ENCODE measurements around the gene PCDH8.
"Not testable (repeated sequence)": the region's sequence is repeated elsewhere in the genome, so short reads cannot be mapped to it uniquely, and the experiment has no call there.

Gene PCDH8

DNA sequence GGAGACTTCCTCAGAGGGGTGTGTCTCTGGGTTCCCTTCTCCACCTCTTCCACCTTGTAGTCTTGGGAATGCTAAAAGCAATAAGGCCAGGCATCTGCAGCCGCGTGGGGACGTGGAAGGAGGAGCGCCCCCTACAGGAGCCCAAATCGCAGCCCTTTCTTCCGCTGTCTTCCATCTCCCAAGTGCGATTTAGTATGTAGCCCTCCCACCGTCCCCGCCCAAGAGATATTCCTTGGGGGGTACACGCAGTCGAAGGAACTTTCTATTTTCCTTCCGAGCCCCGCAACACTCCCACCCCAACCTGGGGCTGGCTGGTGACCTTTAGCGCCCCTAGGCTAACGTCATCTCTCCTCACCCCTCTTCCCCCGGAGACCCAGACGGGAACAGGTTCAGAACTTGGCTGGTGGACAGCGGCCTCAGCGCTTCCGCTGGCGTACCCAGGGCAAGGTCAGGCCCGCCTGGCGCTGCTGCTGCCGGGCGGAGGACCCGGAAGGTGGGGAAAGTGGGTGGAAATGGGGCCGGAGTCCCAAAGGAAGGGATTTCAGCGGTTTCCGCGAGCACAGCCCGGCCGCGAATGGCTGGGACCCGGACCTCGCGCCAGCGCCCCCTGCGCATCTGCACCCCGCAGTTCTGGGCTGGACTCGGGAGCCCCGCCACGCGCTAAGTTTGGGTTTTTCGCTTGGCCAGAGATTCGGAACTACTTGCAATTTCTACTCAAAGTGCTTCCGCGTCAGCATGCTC lies 2.1 kb upstream of the PCDH8 start:
- no peak for DNase-seq (ENCODE audit: low read depth in 2 of 2)

DNA sequence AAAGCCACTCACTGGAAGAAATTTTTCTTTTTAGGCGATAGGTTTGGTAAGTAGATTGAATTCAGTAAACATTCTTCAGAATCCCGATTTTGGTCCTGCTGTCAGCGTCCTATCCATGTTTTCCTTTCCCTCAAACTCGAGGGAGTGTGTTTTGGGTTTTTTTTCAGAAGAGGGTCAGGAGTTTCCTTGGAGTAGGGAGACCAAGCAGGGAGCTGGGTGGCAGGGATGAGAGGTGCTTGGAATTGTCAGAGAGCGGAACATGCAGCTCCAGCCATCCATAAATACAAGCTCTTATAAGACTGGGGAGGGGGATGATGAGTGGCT lies 1.6 kb upstream of the PCDH8 start:
- DNase-seq (ENCODE audit: low read depth in 2 of 2): no peak

DNA sequence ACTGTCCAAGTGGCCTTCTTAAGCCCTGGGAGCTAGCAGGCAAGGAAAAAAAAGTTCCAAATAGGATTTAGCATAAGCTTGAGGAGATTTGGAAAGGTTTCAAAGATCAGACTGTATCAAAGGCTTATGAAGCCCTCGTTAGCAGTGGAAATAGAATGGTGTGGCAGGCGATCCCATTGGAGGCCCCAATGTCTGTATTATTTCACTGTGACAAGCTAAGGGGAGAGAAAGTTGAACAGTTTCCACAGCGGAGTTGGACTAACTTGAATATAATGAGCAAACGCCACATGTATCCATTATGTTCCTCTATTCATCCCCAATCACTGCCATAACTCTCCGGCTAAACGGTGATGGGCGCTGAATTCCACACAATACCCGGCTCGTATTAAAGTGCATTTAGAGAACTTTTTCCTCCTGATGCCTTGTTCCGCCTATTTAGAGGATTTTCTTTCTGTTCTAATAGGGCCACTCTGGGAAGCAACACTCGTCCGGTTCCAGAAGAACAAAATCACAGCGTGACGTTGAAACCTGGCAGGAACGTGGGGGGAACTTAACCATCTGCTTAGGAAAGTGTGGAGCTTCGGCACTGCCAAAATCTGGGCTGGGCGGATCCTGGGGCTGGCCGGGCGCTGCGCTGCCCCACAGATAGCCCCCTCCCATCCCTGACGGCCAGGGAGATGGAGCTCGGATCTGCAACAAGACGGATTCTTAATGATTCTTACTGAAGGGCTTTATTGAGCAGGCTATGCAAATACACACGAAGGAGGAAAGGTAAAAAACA lies 1.0 kb upstream of the PCDH8 start:
- DNase-seq (ENCODE audit: low read depth in 2 of 2): no peak

DNA sequence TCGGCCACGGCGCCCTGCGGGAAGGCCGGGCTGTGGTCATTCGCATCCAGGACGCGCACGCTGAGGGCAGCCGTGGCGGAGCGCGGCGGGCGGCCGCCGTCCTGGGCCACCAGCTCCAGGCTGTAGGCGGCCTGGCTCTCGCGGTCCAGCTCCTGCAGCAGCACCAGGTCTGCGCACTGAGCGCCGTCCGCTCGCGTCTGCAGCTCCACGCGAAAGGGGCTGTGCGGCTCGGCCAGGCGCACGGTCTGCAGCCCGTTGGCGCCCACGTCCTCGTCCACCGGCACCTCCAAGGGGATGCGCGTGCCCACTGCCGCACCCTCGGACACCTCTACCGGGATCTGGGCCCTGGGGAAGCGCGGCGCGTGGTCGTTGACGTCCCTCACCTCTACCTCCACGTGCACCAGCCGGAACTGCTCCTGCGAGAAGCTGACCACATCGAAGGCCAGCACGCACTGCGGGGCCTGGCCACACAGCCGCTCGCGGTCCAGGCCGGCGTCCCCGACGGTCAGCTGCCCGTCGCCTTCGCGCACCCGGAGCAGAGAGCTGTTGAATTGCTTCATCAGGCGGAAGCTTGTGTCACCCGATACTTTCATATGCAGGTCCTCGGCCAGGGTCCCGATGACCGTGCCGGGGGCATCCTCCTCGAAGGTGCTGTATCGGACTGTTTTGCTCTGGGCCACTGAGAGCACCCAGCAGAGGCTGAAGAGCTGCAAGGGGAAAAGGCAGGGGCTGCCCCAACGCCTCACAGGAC lies 583 bp downstream of the PCDH8 start:
- DNase-seq (ENCODE audit: low read depth in 2 of 2): no peak

DNA sequence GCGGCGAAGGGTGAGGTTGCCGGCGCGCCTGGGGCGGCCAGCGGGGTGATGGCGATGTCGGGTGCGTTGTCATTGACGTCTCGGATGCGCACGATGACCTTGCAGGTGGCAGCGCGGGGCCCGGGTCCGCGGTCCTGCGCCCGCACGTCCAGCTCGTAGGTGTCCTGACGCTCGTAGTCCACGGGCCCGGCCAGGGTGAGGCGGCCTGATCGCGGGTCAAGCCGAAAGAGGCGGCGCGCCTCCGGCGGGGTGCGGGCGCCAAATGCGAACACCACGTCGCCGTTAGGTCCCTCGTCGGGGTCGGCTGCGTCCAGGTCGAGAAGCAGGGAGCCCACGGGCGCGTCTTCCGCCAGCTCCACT lies 1.1 kb downstream of the PCDH8 start:
- DNase-seq (ENCODE audit: low read depth in 2 of 2): no peak

DNA sequence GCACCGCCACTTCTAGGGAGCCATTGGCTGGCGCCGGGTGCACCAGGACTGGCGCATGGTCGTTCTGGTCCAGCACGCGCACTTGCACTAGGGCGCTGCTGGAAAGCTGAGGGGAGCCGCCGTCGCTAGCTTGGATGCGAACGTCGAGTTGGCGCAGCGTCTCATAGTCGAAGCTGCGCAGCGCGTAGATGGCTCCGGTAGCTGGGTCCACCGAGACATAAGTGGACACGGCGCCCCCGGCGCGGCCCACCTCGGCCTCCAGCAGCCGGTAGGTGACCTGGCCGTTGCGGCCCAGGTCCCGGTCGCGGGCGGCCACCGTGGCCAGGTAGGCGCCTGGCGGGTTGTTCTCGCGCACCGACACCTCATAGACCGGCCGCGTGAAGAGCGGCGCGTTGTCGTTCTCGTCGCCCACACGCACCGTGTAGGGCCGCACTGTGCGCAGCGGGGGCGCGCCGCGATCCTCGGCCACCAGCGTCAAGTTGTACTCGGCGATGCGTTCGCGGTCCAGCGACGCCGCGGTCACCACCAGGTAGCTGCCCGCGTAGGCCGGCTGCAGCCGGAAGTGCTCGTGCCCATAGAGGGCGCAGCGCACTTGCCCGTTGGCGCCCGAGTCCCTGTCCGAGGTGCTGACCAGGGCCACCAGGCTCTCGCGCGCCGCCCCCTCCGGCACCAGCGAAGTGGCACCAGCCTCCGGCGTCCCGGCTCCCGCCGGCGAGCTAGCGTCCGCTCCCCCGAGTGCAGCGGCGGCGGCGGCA lies 1.7 kb downstream of the PCDH8 start:
- no peak for DNase-seq (ENCODE audit: low read depth in 2 of 2)

DNA sequence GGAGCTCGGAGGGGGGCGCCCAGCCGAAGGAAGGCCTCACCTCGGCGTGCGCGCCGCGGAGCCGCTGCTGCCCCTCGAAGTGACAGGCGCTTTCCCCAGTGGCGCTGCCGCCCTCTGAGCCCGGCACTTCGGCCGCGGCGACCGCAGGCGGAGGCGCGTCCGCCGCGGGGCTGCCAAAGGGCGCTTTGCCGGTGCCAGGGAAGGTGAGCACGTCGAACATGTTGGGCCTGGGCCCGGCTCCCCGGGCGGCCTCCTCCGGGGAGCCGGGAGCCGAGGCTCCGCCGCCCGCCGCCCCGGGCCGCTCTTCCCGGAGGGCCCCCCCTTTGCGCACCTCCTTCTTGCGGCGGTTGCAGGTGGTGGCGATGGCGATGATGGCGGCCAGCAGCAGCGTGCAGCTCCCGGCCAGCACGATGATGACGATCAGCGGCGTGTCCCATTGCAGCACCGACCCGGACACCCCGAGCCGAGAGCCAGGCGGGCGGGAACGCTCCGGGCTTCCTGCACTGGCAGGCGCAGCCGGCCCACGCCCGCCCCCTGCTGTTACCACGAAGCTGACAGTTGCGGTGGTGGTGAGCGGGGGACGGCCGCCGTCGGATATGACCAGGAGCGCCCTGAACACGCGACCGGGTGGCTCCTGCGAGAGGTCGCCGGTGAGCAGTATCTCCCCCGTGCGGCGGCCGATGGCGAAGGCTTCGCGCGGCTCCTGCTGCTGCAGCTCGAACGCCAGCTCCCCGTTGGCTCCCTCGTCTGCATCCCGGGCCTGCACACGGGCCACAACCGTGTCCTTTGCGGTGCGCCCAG lies 2.5 kb downstream of the PCDH8 start:
- DNase-seq (ENCODE audit: low read depth in 2 of 2): no peak

DNA sequence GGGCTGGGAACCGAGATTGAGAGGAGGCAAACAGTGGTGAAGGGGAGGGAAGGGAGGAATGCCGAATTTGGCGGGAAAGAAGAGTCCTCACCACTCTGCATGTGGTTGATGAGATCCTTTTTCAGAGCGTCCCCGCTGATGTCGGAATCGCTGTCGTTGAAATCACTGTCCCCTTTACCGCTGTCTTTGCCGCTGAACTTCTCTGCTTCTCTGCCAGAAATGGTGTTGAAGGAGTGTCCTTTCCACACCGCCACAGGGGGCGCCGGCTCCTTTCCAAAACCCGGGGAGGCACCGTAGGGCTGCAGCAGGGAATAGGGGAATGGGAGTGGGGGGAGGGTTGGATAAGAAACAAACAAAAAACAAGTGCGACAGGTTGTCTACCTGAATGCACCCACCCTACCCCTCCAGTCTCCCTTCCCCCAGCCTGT lies 3.1 kb downstream of the PCDH8 start:
- no peak for DNase-seq (ENCODE audit: low read depth in 2 of 2)

DNA sequence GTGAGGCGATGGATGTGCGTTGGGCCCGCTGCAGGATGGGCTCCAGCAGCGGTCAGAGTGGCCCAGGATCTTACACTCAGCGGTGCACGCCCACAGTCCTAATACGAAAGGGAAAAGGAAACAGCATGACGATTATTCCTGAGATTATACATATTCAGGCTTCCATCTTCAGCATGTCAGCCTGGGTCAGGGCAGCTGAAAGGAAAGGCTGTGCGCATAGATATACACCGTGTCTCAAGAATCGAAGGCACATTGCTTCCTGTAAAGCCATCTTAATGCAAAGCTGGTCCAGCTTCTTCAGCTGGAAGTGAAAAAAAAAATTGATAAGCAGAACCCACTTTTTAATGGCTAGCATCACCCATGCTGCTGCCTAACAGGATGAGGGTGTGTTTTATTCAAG lies 3.6 kb downstream of the PCDH8 start:
- no peak for DNase-seq (ENCODE audit: low read depth in 2 of 2)

DNA sequence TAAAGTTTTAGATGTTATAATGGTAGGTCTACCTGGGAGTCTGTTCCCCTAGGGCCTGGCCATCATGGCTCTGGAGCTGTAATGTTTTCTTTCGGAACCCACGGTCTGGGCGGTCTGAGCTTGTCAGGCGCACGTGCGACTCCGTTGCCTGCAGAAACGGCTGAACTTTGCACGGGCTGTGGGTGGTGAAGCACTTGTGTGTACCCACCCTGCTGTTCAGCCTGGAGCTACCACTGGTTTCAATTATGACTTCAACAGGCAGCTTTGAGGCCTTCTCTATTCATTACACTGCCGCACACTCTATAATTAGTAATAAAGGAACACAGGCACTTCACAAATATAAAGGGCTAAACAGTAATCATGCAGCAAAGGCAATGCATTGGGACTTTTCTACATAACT lies 6.0 kb downstream of the PCDH8 start:
- DNase-seq (ENCODE audit: low read depth in 2 of 2): no peak

DNA sequence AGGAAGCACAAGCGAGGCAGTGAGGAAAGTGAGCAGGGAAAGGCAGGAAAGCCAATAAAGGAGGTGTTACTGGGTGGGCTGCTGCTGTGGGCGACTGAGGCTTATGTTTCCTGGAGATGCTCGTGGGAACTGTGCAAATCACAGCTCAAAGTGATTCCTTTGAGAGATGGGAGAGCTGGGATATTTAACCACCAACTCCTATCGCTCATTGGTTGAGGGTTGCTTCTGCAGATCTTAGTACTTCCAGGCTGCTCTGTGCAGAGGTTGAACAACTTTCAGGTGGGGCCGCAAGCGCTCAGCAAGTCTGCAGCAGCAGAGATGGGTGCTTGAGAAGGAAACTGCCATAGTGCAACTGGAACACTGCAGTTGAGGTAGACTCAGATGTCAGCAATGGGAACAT lies 8.4 kb downstream of the PCDH8 start:
- no peak for DNase-seq (ENCODE audit: low read depth in 2 of 2)

DNA sequence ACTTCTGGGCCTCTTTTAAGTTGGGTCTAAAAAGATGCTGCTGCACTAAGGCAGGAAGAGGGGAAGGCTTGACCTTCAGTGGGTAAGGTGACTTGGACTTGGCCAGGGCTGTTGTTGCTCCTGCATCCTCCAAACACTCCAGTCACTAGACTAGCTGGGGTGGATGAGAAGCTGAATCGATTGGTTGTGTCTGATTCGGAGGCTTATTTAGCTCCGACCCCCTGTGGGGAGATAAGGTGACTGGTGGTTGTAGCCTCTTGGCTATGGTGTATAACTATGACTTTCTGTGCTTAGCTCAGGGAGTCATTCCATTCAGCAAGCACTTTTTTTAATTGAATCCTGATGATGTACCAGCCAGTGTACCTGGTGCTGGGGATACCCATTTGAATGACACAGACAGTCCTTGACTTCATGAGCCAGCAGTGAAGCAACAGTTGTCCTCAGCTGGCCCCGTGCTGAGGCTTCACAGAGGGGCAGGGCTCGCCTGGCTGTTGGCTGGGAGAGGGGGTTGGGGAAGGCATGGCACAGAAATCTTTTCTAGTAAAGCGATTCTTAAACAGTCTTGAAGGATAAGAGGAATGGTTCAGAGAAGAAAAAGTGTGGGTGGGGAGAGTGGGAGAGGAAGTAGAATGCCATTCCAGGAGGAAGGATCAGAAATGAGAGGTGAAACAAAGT lies 9.9 kb downstream of the PCDH8 start:
- DNase-seq (ENCODE audit: low read depth in 2 of 2): no peak

DNA sequence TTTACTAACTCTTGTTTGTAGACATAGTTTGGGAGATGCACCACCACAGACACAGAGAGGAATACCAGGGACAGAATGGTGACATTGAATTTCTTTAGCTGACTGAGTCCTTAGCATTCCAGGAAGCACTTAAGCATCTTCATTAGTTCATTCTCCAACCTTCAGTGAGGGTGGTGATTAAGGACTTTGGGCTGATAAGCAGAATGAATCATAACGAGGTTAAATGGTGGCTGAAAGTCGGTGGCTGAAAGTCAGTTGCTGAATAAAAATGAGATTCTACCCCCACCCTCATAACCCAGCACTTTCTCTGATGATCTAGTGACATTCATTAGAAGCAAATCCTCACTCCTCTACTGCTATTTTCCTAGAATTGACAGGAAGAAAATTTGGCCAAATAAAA lies 10.6 kb downstream of the PCDH8 start:
- DNase-seq (ENCODE audit: low read depth in 2 of 2): no peak

DNA sequence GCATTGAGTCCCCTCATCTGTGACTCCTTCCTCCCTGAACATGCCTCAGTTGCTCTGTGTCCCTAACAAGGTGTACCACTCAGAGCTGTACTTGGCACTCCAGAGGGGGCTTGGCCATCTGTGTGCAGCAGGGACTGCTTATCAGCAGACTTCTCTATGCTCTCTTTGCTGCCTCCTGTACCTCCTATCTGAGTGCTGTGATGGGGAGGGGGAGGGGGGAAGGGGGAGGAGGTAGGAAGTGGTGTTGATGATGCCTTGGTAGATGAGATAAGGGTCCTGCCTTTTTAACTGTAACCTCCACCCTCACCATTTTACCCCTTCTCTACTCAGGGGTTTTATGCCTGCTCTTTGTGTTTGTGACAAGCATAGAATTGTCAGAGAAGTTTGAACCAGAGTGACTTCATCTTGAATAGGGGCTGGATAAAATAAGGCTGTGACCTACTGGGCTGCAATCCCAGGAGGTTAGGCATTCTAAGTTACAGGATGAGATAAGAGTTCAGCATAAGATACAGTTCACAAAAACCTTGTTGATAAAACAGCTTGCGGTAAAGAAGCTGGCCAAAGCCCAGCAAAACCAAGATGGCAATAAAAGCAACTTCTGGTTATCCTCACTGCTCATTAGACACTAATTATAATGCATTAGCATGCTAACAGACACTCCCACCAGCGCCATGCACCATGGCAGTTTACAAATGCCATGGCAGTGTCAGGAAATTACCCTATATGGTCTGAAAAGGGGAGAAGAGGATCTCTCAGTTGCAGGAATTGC lies 13.2 kb downstream of the PCDH8 start:
- DNase-seq (ENCODE audit: low read depth in 2 of 2): no peak

DNA sequence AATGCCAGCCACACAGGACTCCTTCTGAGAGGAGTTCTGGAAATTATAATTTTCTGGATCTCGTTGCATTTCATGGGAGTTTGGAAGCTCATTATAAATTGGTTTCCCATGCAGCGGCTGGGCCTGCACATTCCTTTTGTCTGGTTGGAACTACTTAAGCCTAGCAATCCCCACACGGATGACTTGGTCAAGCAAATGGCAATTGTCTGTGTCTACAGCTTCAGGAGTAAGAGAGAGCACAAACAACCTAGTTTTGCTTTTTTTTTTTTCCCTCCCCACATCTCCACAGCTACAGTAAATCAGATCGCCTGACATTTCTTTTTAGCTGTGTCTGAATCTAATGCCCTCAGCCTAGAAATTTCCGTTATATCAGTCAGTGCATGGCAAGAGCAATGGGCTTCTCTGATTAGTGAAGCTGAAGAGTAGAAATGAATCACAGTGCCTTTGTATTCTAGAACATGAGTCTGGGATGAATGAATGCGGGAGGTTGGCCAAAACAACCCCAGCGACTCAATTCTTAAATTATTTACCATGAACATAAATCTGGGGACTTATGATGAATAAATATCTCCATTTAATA lies 15.1 kb downstream of the PCDH8 start:
- DNase-seq (ENCODE audit: low read depth in 2 of 2): no peak

DNA sequence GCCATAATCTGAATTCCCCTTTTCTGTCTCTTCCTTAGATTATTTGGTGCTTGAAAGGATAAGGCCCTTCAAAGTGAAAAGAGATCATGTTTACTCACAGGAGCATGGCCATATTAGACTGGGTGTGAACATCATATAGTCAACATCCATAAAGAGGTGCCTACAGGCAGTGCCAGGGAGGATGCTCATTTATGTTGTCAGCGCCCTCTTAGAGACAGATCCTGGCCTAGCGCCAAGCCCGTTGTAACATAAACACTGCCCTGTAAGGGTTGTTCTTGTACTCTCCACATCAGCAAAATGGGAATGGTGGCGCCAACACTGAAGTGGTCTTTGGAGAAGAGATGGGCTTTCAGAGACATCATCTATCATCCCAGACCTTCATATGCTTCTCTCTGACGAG lies 16.1 kb downstream of the PCDH8 start:
- DNase-seq (ENCODE audit: low read depth in 2 of 2): no peak

DNA sequence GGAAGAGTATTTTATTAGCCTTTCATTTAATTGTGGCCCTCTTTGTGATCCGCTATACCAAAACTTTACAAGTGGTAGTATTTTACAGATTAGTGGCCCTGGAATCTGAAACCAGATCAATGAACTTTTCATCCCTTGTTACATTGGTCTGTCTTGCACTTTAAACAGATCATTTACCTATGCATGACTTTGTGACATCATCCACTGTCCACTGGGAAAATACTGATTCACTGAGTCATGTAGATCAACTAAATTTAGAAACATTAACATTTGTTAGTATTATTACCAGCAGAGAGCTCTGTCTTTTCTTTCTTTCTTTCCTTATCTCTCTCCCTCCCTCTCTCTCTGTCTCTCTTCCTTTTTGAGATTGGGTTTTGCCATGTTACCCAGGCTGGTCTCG lies 17.5 kb downstream of the PCDH8 start:
- no peak for DNase-seq (ENCODE audit: low read depth in 2 of 2)

DNA sequence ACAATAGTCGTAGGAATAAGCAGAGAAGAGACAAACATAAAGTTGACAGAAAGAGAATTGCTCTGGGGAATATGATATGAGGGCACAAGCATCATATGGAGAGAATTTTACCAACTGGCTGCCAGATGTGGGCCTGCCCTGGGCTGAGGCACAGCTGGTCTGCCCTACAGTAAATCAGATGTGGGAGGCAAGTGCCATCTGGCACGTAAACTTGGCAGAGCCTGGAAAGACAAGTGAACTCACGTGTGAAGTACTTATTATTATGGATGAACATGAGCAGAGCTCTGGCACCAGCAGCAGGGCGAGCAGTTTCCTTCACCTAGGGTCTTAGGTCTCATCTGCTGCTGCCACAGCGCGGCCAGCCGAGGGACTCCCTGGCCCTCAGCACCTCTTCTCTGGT lies 20.6 kb downstream of the PCDH8 start:
- DNase-seq (ENCODE audit: low read depth in 2 of 2): no peak

DNA sequence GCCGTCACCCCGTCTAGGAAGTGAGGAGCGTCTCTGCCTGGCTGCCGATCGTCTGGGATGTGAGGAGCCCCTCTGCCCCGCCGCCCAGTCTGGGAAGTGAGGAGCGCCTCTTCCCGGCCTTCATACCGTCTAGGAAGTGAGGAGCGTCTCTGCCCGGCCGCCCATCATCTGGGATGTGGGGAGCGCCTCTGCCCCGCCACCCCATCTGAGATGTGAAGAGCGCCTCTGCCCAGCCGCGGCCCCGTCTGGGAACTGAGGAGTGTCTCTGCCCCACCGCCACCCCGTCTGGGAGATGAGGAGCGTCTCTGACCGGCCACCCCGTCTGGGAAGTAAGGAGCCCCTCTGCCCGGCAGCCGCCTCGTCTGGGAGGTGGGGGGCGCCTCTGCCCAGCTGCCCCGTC lies 30.6 kb downstream of the PCDH8 start:
- not testable (repeated sequence) for DNase-seq (ENCODE audit: low read depth in 2 of 2)

DNA sequence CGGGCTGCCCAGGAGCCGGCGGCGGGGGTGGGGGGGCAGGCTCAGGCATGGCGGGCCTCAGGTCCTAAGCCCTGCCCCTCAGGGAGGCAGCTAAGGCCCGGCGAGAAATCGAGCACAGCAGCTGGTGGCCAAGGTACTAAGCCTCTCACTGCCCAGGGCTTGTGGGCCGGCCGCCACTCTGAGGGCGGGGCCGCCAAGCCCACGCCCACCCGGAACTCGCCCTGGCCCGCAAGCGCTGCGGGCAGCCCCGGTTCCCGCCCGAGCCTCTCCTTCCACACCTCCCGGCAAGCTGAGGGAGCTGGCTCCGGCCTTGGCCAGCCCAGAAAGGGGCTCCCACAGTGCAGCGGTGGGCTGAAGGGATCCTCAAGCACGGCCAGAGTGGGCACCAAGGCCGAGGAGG lies 33.1 kb downstream of the PCDH8 start:
- DNase-seq (ENCODE audit: low read depth in 2 of 2): no peak

Measured in stimulated activated CD8-positive, alpha-beta memory T cell treated with anti-CD3 and anti-CD28 coated beads, Interleukin-15, amount 100 ng/mL, for 4 hours (primary cell).